ENCODE measurements around the gene WDR88. TPM values are rescaled to one million over a fixed set of nuclear protein-coding genes. Genes with fewer than 3 reads are reported as not detected.

WDR88 gene
- total and polyA plus RNA-seq, 9 donors: 0.79 TPM; not detected in 8

GRCh38 chr19:33110137-33110910 lies 21.6 kb upstream of the WDR88 start:
- TF ChIP-seq EP300 (IDR thresholded peaks at IDR 0.05): no peak
- no peak for TF ChIP-seq CTCF (IDR thresholded peaks at IDR 0.05)
- no peak for TF ChIP-seq POLR2A (IDR thresholded peaks at IDR 0.05)
- H3K4me3 ChIP-seq: no peak overlapping the region
- no peaks in the 10 kb centered on the region for H3K9me3 ChIP-seq
- WGBS, 3 donors: 17 to 42% (median 27%) methylated on average over 9 of the region's 9 CpGs
- no peaks in the 10 kb centered on the region for H3K36me3 ChIP-seq
- intact Hi-C loops (cut with DNase I): no loop called here
- peaks cover 7% of the 10 kb centered on the region for H3K4me1 ChIP-seq (ENCODE audit: insufficient read depth)
- peak in 1 of 5 donors; percentile 25 for DNase-seq
- peak overlapping the region; percentile 9 to 64 for H3K27ac ChIP-seq
- H3K27me3 ChIP-seq: no peaks in the 10 kb centered on the region

GRCh38 chr19:33111587-33111986 lies 20.3 kb upstream of the WDR88 start:
- no peak overlapping the region for H3K27ac ChIP-seq
- H3K27me3 ChIP-seq: no peaks in the 10 kb centered on the region
- no peaks in the 10 kb centered on the region for H3K36me3 ChIP-seq
- no peak for TF ChIP-seq POLR2A (IDR thresholded peaks at IDR 0.05)
- no peak for TF ChIP-seq EP300 (IDR thresholded peaks at IDR 0.05)
- no peak for TF ChIP-seq CTCF (IDR thresholded peaks at IDR 0.05)
- peaks cover 7% of the 10 kb centered on the region for H3K4me1 ChIP-seq (ENCODE audit: insufficient read depth)
- intact Hi-C loops (cut with DNase I): no loop called here
- H3K4me3 ChIP-seq: no peak overlapping the region
- WGBS, 3 donors: 90 to 91% (median 91%) methylated on average over 11 of the region's 11 CpGs
- no peaks in the 10 kb centered on the region for H3K9me3 ChIP-seq
- DNase-seq: no peak

GRCh38 chr19:33114312-33114711 lies 17.6 kb upstream of the WDR88 start:
- H3K4me1 ChIP-seq (ENCODE audit: insufficient read depth): peaks cover 3% of the 10 kb centered on the region
- no peak overlapping the region for H3K27ac ChIP-seq
- H3K27me3 ChIP-seq: no peaks in the 10 kb centered on the region
- no peaks in the 10 kb centered on the region for H3K36me3 ChIP-seq
- no peaks in the 10 kb centered on the region for H3K9me3 ChIP-seq
- TF ChIP-seq EP300 (IDR thresholded peaks at IDR 0.05) (no peak), POLR2A (IDR thresholded peaks at IDR 0.05) (no peak), CTCF (IDR thresholded peaks at IDR 0.05) (no peak)
- intact Hi-C loops (cut with DNase I): no loop called here
- H3K4me3 ChIP-seq: no peak overlapping the region
- 82 to 87% (median 83%) methylated on average over 4 of the region's 4 CpGs for WGBS, 3 donors
- no peak for DNase-seq

- no peak for TF ChIP-seq EP300 (IDR thresholded peaks at IDR 0.05)
- TF ChIP-seq CTCF (IDR thresholded peaks at IDR 0.05): no peak
- TF ChIP-seq POLR2A (IDR thresholded peaks at IDR 0.05): no peak
- intact Hi-C loops (cut with DNase I): no loop called here
- H3K36me3 ChIP-seq: no peaks in the 10 kb centered on the region
- 88 to 92% (median 89%) methylated on average over 8 of the region's 8 CpGs for WGBS, 3 donors
- H3K4me3 ChIP-seq: no peak overlapping the region
- H3K9me3 ChIP-seq: no peaks in the 10 kb centered on the region
- no peaks in the 10 kb centered on the region for H3K27me3 ChIP-seq
- H3K4me1 ChIP-seq (ENCODE audit: insufficient read depth): no peaks in the 10 kb centered on the region
- H3K27ac ChIP-seq: no peak overlapping the region
- no peak for DNase-seq
Observed at GRCh38 chr19:33117501-33117900, 14.4 kb upstream of the WDR88 start.

Data from ovary (tissue), 9 donors.